Endodermal cell (in vitro differentiated cells): ENCODE data around the gene NOP16. TPM values are rescaled to one million over a fixed set of nuclear protein-coding genes. Genes with fewer than 3 reads are reported as not detected.
"Not testable (repeated sequence)": the region's sequence is repeated elsewhere in the genome, so short reads cannot be mapped to it uniquely, and the experiment has no call there.

Source experiments
- DNase-seq: peaks from one replicate; pipeline ENCODE4 v3.0.0-alpha.2; 2017
- H3K27ac ChIP-seq: 2 replicates; pipeline ENCODE4 v1.5.1; 2013; ENCODE audit warnings: mild to moderate bottlenecking, low read depth, low read length, moderate library complexity
- H3K27me3 ChIP-seq: 2 replicates; pipeline ENCODE4 v1.6.1; 2013; ENCODE audit warnings: mild to moderate bottlenecking, low read length, moderate library complexity; ENCODE audit not compliant: insufficient read depth, control insufficient read depth, poor library complexity, severe bottlenecking
- H3K36me3 ChIP-seq: 2 replicates; pipeline ENCODE4 v1.7.0; 2013; ENCODE audit warnings: mild to moderate bottlenecking, low read length, moderate library complexity; ENCODE audit not compliant: control insufficient read depth, insufficient read depth
- H3K4me1 ChIP-seq: one replicate; pipeline ENCODE4 v1.7.0; 2013; ENCODE audit warnings: low read length; ENCODE audit not compliant: control insufficient read depth, insufficient read depth
- H3K4me3 ChIP-seq: 2 replicates; pipeline ENCODE4 v1.5.1; 2013; ENCODE audit warnings: mild to moderate bottlenecking, low read length, moderate library complexity
- H3K9ac ChIP-seq: 2 replicates; pipeline ENCODE4 v1.6.1; 2013; ENCODE audit warnings: mild to moderate bottlenecking, low read length, moderate library complexity; ENCODE audit not compliant: poor library complexity, severe bottlenecking; ENCODE audit errors: extremely low read depth
- H3K9me3 ChIP-seq: 2 replicates; pipeline ENCODE4 v1.6.1; 2013; ENCODE audit warnings: mild to moderate bottlenecking, low read length, moderate library complexity; ENCODE audit not compliant: control insufficient read depth
- H3K27ac Mint-ChIP-seq: 2 replicates; pipeline ENCODE4 v1.8.0; 2020; ENCODE audit warnings: mixed read lengths
- H3K27me3 Mint-ChIP-seq: 2 replicates; pipeline ENCODE4 v1.8.0; 2021; ENCODE audit warnings: mild to moderate bottlenecking, mixed read lengths; ENCODE audit not compliant: insufficient read depth
- H3K36me3 Mint-ChIP-seq: 2 replicates; pipeline ENCODE4 v1.8.0; 2020; ENCODE audit warnings: low read depth, mixed read lengths
- H3K4me1 Mint-ChIP-seq: 2 replicates; pipeline ENCODE4 v1.8.0; 2020; ENCODE audit warnings: mixed read lengths
- H3K4me3 Mint-ChIP-seq: 2 replicates; pipeline ENCODE4 v1.8.0; 2020; ENCODE audit warnings: mild to moderate bottlenecking, moderate library complexity, mixed read lengths
- H3K9me3 Mint-ChIP-seq: 2 replicates; pipeline ENCODE4 v1.8.0; 2020; ENCODE audit warnings: mild to moderate bottlenecking, mixed read lengths
- WGBS, 2 experiments: methylation state at CpG; one replicate each; pipeline versions ENCODE4 v1.1.5 to v1.1.7; 2013; ENCODE audit warnings: missing lambda C conversion rate in 2 of 2, mixed read lengths in 1 of 2; ENCODE audit not compliant: insufficient coverage in 1 of 2, insufficient read length in 1 of 2; 5-methylcytosine and 5-hydroxymethylcytosine counted together
- total RNA-seq, 2 donors: library from RNA; stranded (reverse); fragmentation: NEBNext Ultra II Directional in 1 of 2; extraction: Animal tissue kit (Norgen Biotek cat#: 25700) in 1 of 2; gene quantifications; 2 replicates in 1 of 2; 3 replicates in 1 of 2; pipeline ENCODE4 v1.2.1, GENCODE V29; 2021
- TF ChIP-seq, protein P1 (sequence below): fragments of 200-600 bp; sonication (generic); conservative IDR thresholded peaks from 2 replicates; pipeline ENCODE4 v1.5.0; 2021; ENCODE audit warnings: antibody characterized with exemption, mild to moderate bottlenecking

The NOP16 gene
- total RNA-seq, 2 donors from 2014 or later: 18.6 to 31.3 TPM

DNA sequence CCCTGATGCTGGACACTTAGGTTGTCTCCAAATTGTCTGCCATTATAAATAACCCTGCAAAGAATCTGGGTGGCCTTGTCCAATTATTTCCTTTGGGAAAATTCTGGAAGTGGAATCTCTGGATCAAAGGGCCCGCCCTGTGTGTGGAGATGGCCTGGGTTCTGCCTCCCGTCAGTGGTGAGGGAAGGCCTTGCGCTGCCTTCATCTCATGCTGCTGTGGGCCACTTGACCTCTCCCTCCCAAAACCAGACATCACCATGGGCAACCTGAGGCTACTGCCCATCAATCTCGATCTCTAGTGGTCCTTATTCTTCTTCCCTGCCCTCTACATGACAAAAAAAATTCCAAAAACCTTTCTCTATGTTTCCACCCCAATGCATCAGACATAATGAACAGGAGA lies 21.4 kb upstream of the NOP16 start:
- Mint-ChIP-seq H3K9me3 (no peaks in the 10 kb centered on the region), H3K36me3 (peaks cover 10% of the 10 kb centered on the region), H3K4me3 (no peak overlapping the region), H3K4me1 (peaks cover 2% of the 10 kb centered on the region), H3K27ac (no peak overlapping the region), H3K27me3 (no peaks in the 10 kb centered on the region)
- 89 to 96% methylated on average over 4 of the region's 4 CpGs for WGBS, 2 experiments
- Histone ChIP-seq H3K9me3 (no peaks in the 10 kb centered on the region), H3K9ac (no peak overlapping the region), H3K27ac (no peak overlapping the region), H3K27me3 (no peaks in the 10 kb centered on the region), H3K4me3 (no peak overlapping the region), H3K36me3 (peaks cover 71% of the 10 kb centered on the region), H3K4me1 (no peaks in the 10 kb centered on the region)
- no peak for DNase-seq
- TF ChIP-seq, protein P1, sequence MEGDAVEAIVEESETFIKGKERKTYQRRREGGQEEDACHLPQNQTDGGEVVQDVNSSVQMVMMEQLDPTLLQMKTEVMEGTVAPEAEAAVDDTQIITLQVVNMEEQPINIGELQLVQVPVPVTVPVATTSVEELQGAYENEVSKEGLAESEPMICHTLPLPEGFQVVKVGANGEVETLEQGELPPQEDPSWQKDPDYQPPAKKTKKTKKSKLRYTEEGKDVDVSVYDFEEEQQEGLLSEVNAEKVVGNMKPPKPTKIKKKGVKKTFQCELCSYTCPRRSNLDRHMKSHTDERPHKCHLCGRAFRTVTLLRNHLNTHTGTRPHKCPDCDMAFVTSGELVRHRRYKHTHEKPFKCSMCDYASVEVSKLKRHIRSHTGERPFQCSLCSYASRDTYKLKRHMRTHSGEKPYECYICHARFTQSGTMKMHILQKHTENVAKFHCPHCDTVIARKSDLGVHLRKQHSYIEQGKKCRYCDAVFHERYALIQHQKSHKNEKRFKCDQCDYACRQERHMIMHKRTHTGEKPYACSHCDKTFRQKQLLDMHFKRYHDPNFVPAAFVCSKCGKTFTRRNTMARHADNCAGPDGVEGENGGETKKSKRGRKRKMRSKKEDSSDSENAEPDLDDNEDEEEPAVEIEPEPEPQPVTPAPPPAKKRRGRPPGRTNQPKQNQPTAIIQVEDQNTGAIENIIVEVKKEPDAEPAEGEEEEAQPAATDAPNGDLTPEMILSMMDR: no peak

- H3K27ac Mint-ChIP-seq: no peak overlapping the region
- H3K4me3 Mint-ChIP-seq: no peak overlapping the region
- no peaks in the 10 kb centered on the region for H3K9me3 ChIP-seq
- peaks cover 10% of the 10 kb centered on the region for H3K36me3 Mint-ChIP-seq
- DNase-seq: no peak
- peaks cover 79% of the 10 kb centered on the region for H3K36me3 ChIP-seq
- no peak overlapping the region for H3K27ac ChIP-seq
- TF ChIP-seq, protein P1: no peak
- H3K4me1 ChIP-seq: no peaks in the 10 kb centered on the region
- H3K27me3 Mint-ChIP-seq: no peaks in the 10 kb centered on the region
- 94 to 95% methylated on average over 3 to 5 of the region's 5 CpGs for WGBS, 2 experiments
- H3K27me3 ChIP-seq: no peaks in the 10 kb centered on the region
- H3K4me3 ChIP-seq: no peak overlapping the region
- H3K9ac ChIP-seq: no peak overlapping the region
- peaks cover 2% of the 10 kb centered on the region for H3K4me1 Mint-ChIP-seq
- no peaks in the 10 kb centered on the region for H3K9me3 Mint-ChIP-seq
Measured at GRCh38 chr5:176408590-176408989, 20.2 kb upstream of the NOP16 start.

GRCh38 chr5:176408252-176408573 lies 19.8 kb upstream of the NOP16 start:
- H3K9me3 Mint-ChIP-seq, H3K36me3 Mint-ChIP-seq, H3K27me3 ChIP-seq, H3K27me3 Mint-ChIP-seq, H3K4me1 ChIP-seq, H3K4me3 ChIP-seq, DNase-seq, H3K27ac Mint-ChIP-seq, H3K27ac ChIP-seq, H3K9me3 ChIP-seq, H3K4me1 Mint-ChIP-seq, H3K9ac ChIP-seq, H3K4me3 Mint-ChIP-seq: not testable (repeated sequence)
- H3K36me3 ChIP-seq: peaks cover 79% of the 10 kb centered on the region
- 92% methylated on average over 10 of the region's 10 CpGs; no CpG with 5 or more reads in 1 of the 2 experiments for WGBS, 2 experiments

DNA sequence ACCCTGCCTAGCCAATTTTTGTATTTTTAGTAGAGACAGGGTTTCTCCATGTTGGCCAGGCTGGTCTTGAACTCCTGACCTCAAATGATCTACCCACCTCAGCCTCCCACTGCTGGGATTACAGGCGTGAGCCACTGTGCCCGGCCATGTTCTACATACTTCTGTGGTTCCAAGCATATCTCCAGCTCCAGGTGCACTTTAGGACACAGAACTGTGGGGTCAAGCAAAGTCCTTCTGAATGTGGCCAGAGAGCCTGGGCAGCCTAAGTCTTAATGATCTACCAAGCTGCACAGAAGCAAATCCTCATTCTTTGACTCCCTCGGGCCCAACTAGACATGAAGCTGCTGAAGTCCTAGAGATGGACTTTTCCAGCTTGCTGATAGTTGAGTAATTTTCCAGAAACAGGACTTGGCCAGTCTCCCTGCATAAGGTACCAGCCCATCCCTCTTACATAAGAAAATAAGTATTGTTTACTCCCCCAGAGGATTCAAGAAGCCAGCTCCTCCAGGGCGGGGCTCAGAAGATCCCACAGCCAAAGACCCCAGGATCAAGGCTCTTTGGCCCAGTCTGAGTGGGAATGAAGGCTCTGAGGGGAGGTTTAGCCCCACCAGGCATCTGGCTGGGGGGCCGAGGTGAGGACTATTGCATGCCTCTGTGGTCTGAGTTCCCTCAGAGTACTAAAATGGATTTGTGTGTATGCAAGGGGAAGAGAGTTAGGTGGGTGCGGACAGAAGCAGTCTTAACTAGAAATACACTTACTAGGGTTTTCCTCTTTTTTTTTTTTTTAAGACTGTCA lies 19.3 kb upstream of the NOP16 start:
- H3K27ac ChIP-seq: no peak overlapping the region
- TF ChIP-seq, protein P1: no peak
- no peak for DNase-seq
- no peaks in the 10 kb centered on the region for H3K27me3 Mint-ChIP-seq
- no peaks in the 10 kb centered on the region for H3K9me3 ChIP-seq
- H3K27me3 ChIP-seq: no peaks in the 10 kb centered on the region
- 94% methylated on average over 4 to 6 of the region's 6 CpGs for WGBS, 2 experiments
- peaks cover 73% of the 10 kb centered on the region for H3K36me3 ChIP-seq
- H3K36me3 Mint-ChIP-seq: peaks cover 11% of the 10 kb centered on the region
- H3K4me1 ChIP-seq: no peaks in the 10 kb centered on the region
- peaks cover 2% of the 10 kb centered on the region for H3K4me1 Mint-ChIP-seq
- no peak overlapping the region for H3K4me3 Mint-ChIP-seq
- H3K27ac Mint-ChIP-seq: no peak overlapping the region
- H3K4me3 ChIP-seq: no peak overlapping the region
- no peaks in the 10 kb centered on the region for H3K9me3 Mint-ChIP-seq
- H3K9ac ChIP-seq: no peak overlapping the region
